Stomach (tissue), 9 donors: Measurements from ENCODE around the gene BBS12. TPM values are rescaled to one million over a fixed set of nuclear protein-coding genes. Genes with fewer than 3 reads are reported as not detected.

Source experiments
- DNase-seq, 2 donors: peaks; one replicate each; pipeline versions ENCODE4 v3.0.0 to v3.0.0-alpha.2; 2013 to 2019
- H3K27ac ChIP-seq, 5 donors: fragments of 200-600 bp in 4 of 5; sonication (generic) in 4 of 5; one replicate each; pipeline ENCODE4 v1.5.1; 2013 to 2019; ENCODE audit warnings: mild to moderate bottlenecking in 1 of 5, moderate library complexity in 1 of 5
- H3K27me3 ChIP-seq, 3 donors: fragments of 200-600 bp; sonication (generic); one replicate each; pipeline ENCODE4 v1.5.1; 2017 to 2019; ENCODE audit warnings: mixed run types in 1 of 3
- H3K36me3 ChIP-seq, 4 donors: fragments of 200-600 bp; sonication (generic); 1 replicate in 3 of 4; 2 replicates in 1 of 4; pipeline ENCODE4 v1.5.1; 2016 to 2019
- H3K4me1 ChIP-seq, 4 donors: fragments of 200-600 bp; sonication (generic); one replicate each; pipeline ENCODE4 v1.5.1; 2016 to 2019
- H3K4me3 ChIP-seq, 4 donors: fragments of 200-600 bp; sonication (generic) in 3 of 4; one replicate each; pipeline ENCODE4 v1.5.1; 2016 to 2019; ENCODE audit warnings: mild to moderate bottlenecking in 1 of 4
- H3K9me3 ChIP-seq, 4 donors: fragments of 200-600 bp; sonication (generic); one replicate each; pipeline ENCODE4 v1.5.1; 2016 to 2019
- EP300 ChIP-seq: sonication (generic); formaldehyde crosslinking; IDR thresholded peaks from one replicate; pipeline ENCODE4 v1.6.1; 2017; ENCODE audit warnings: antibody characterized with exemption
- POLR2A ChIP-seq, 4 donors: fragments of 450-650 bp; IDR thresholded peaks; one replicate each; pipeline ENCODE4 v1.6.1; 2016; ENCODE audit warnings: antibody characterized with exemption in 4 of 4, control low read depth in 2 of 4, mild to moderate bottlenecking in 1 of 4, moderate library complexity in 1 of 4
- POLR2AphosphoS5 ChIP-seq, 3 donors: sonication (generic); formaldehyde crosslinking; IDR thresholded peaks; one replicate each; pipeline ENCODE4 v1.6.1; 2016; ENCODE audit warnings: antibody characterized with exemption in 3 of 3
- WGBS, 5 donors: extraction: QIAGEN DNeasy Blood & Tissue Kit in 3 of 5; methylation state at CpG; one replicate each; pipeline versions ENCODE4 v1.1.5 to v1.1.7; 2013 to 2018; 5-methylcytosine and 5-hydroxymethylcytosine counted together
- intact Hi-C: fragments of 100-400 bp; cut with DNase I; formaldehyde crosslinking; loops from one replicate; pipeline ENCODE4 v1.15.1; 2023; ENCODE audit warnings: low total_unique reads
- polyA plus RNA-seq, 3 donors: library from polyadenylated mRNA; stranded (reverse); fragments of 200-250 nt; gene quantifications; one replicate each; pipeline ENCODE4 v1.2.3, GENCODE V29; 2013
- total RNA-seq, 5 donors: library from RNA; depleted of rRNA; stranded (reverse); fragments of >200 nt; gene quantifications; one replicate each; pipeline versions ENCODE4 v1.1.0 to v1.2.3, GENCODE V29; 2014 to 2016
- TF ChIP-seq, protein P1 (sequence below), 7 experiments: fragments of 450-650 bp in 4 of 7; fragments of 200-600 bp in 3 of 7; sonication (generic) in 3 of 7; IDR thresholded peaks; one replicate each; pipeline ENCODE4 v1.5.1; 2016 to 2019; ENCODE audit warnings: antibody characterized with exemption in 7 of 7, control low read depth in 2 of 7, mild to moderate bottlenecking in 1 of 7
- donor health status: healthy with polysubstance abuse.
- donor health status: Bipolar disorder and iron deficiency.
- donor health status: healthy.

Gene BBS12
- total and polyA plus RNA-seq, 8 donors, result 0.87 to 4.5 (median 1.3) TPM

GRCh38 chr4:122788935-122789334, 56.4 kb downstream of the BBS12 start:
- no peaks in the 10 kb centered on the region for H3K27me3 ChIP-seq
- H3K9me3 ChIP-seq, result no peaks in the 10 kb centered on the region
- WGBS, 5 donors, result 92 to 98% (median 93%) methylated on average over 4 of the region's 4 CpGs
- no peak for DNase-seq
- H3K4me3 ChIP-seq, result no peak overlapping the region
- intact Hi-C loops, result no loop called here
- H3K36me3 ChIP-seq, result no peaks in the 10 kb centered on the region
- TF ChIP-seq EP300 (no peak), POLR2AphosphoS5 (IDR thresholded peaks at IDR 0.05) (no peak), POLR2A (IDR thresholded peaks at IDR 0.05) (no peak)
- TF ChIP-seq, protein P1, sequence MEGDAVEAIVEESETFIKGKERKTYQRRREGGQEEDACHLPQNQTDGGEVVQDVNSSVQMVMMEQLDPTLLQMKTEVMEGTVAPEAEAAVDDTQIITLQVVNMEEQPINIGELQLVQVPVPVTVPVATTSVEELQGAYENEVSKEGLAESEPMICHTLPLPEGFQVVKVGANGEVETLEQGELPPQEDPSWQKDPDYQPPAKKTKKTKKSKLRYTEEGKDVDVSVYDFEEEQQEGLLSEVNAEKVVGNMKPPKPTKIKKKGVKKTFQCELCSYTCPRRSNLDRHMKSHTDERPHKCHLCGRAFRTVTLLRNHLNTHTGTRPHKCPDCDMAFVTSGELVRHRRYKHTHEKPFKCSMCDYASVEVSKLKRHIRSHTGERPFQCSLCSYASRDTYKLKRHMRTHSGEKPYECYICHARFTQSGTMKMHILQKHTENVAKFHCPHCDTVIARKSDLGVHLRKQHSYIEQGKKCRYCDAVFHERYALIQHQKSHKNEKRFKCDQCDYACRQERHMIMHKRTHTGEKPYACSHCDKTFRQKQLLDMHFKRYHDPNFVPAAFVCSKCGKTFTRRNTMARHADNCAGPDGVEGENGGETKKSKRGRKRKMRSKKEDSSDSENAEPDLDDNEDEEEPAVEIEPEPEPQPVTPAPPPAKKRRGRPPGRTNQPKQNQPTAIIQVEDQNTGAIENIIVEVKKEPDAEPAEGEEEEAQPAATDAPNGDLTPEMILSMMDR (IDR thresholded peaks at IDR 0.05), result no peak
- no peak overlapping the region for H3K27ac ChIP-seq
- H3K4me1 ChIP-seq, result peaks cover 0 to 4% (median 2%) of the 10 kb centered on the region in 4 donors

- no peak overlapping the region for H3K4me3 ChIP-seq
- TF ChIP-seq EP300 (no peak), POLR2AphosphoS5 (IDR thresholded peaks at IDR 0.05) (no peak), POLR2A (IDR thresholded peaks at IDR 0.05) (no peak)
- TF ChIP-seq, protein P1 (IDR thresholded peaks at IDR 0.05), result no peak
- intact Hi-C loops, result no loop called here
- no peaks in the 10 kb centered on the region for H3K9me3 ChIP-seq
- H3K27me3 ChIP-seq, result no peaks in the 10 kb centered on the region
- no peak for DNase-seq
- no peak overlapping the region for H3K27ac ChIP-seq
- no peaks in the 10 kb centered on the region for H3K36me3 ChIP-seq
- H3K4me1 ChIP-seq, result peaks cover 0 to 16% (median 2%) of the 10 kb centered on the region in 4 donors
Measured at GRCh38 chr4:122793811-122794210, 61.3 kb downstream of the BBS12 start.

Other genes with a start within 250 kb of the BBS12 start
- gene IL21, start 111.6 kb upstream of the BBS12 start, total RNA-seq, result not detected
- not detected for gene IL21, start 111.6 kb upstream of the BBS12 start, polyA plus RNA-seq
- 10 to 100 TPM in 3 of 5 donors, 1 to 10 TPM in 1, under 1 TPM in 1; 0.29 to 47.3 (median 29.2) TPM for gene FGF2, start 94.1 kb downstream of the BBS12 start, total RNA-seq
- gene FGF2, start 94.1 kb downstream of the BBS12 start, polyA plus RNA-seq, result 1 to 10 TPM; 2.6 to 4.5 (median 3.5) TPM
- 10 to 100 TPM in 1 of 5 donors, 1 to 10 TPM in 2, under 1 TPM in 1, not detected in 1; 0.58 to 10.5 (median 6.3) TPM for gene NUDT6, start 189.9 kb downstream of the BBS12 start, total RNA-seq
- 1 to 10 TPM; 5.3 to 6.2 (median 5.7) TPM for gene NUDT6, start 189.9 kb downstream of the BBS12 start, polyA plus RNA-seq